Measurements from ENCODE around the gene FSTL4. TPM values are rescaled to one million over a fixed set of nuclear protein-coding genes. Genes with fewer than 3 reads are reported as not detected.

Gene FSTL4
- total RNA-seq, 2 donors from 2014 or later: 0.32 to 0.89 TPM

GRCh38 chr5:133467335-133467779, 145.0 kb downstream of the FSTL4 start:
- Histone ChIP-seq H3K36me3 (no peaks in the 10 kb centered on the region), H3K4me3 (no peak overlapping the region), H3K27ac (no peak overlapping the region), H3K9me3 (no peaks in the 10 kb centered on the region), H3K27me3 (no peaks in the 10 kb centered on the region), H3K9ac (ENCODE audit: low read depth in 2 of 2, low read length in 2 of 2) (no peak overlapping the region), H3K4me1 (no peaks in the 10 kb centered on the region)
- intact Hi-C loops (cut with DNase I): no loop called here
- no peak for DNase-seq
- no peak for TF ChIP-seq CTCF (IDR thresholded peaks at IDR 0.05)

GRCh38 chr5:133466556-133467334, 145.6 kb downstream of the FSTL4 start:
- TF ChIP-seq CTCF (IDR thresholded peaks at IDR 0.05): no peak
- H3K27ac ChIP-seq: no peak overlapping the region
- no peak for DNase-seq

DNA sequence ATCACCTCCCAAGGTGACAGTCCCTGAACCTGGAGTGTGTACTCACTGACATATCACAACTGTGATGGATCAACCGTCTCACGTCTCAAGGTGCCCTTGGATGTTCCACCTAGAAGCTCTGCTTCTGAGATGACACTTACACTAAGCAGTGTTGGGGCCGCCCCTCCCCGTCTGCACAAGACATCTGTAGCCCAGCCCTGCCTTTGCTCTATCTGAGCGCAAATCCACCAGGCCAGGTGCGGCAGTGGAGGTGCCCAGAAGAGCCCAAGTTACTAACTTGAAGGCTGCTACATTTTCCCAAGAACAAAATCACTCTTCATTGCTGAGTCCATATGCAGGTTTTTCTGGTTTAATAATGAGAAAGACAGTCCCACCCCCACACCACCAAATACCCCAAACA, 148.3 kb downstream of the FSTL4 start:
- Histone ChIP-seq H3K4me3 (no peak overlapping the region), H3K27me3 (no peaks in the 10 kb centered on the region), H3K4me1 (no peaks in the 10 kb centered on the region), H3K36me3 (no peaks in the 10 kb centered on the region), H3K9ac (ENCODE audit: low read depth in 2 of 2, low read length in 2 of 2) (no peak overlapping the region), H3K9me3 (no peaks in the 10 kb centered on the region), H3K27ac (no peak overlapping the region)
- no peak for DNase-seq
- TF ChIP-seq CTCF (IDR thresholded peaks at IDR 0.05): no peak
- intact Hi-C loops (cut with DNase I): no loop called here

More at GRCh38 chr5:133466556-133467334, 145.6 kb downstream of the FSTL4 start:
- Histone ChIP-seq H3K4me3 (no peak overlapping the region), H3K9me3 (no peaks in the 10 kb centered on the region), H3K4me1 (no peaks in the 10 kb centered on the region), H3K9ac (ENCODE audit: low read depth in 2 of 2, low read length in 2 of 2) (no peak overlapping the region), H3K27me3 (no peaks in the 10 kb centered on the region), H3K36me3 (no peaks in the 10 kb centered on the region)
- intact Hi-C loops (cut with DNase I): no loop called here

- intact Hi-C loops (cut with DNase I): no loop called here
- Histone ChIP-seq H3K27me3 (no peaks in the 10 kb centered on the region), H3K4me1 (no peaks in the 10 kb centered on the region), H3K27ac (no peak overlapping the region), H3K36me3 (no peaks in the 10 kb centered on the region), H3K9me3 (no peaks in the 10 kb centered on the region), H3K9ac (ENCODE audit: low read depth in 2 of 2, low read length in 2 of 2) (no peak overlapping the region), H3K4me3 (no peak overlapping the region)
- no peak for DNase-seq
- TF ChIP-seq CTCF (IDR thresholded peaks at IDR 0.05): no peak
Measured at GRCh38 chr5:133461796-133462516, 150.4 kb downstream of the FSTL4 start.

- H3K36me3 ChIP-seq: no peaks in the 10 kb centered on the region
- DNase-seq: no peak
- intact Hi-C loops (cut with DNase I): no loop called here
- H3K4me3 ChIP-seq: no peak overlapping the region
- no peaks in the 10 kb centered on the region for H3K9me3 ChIP-seq
- H3K9ac ChIP-seq (ENCODE audit: low read depth in 2 of 2, low read length in 2 of 2): no peak overlapping the region
- no peak overlapping the region for H3K27ac ChIP-seq
- H3K4me1 ChIP-seq: no peaks in the 10 kb centered on the region
- TF ChIP-seq CTCF (IDR thresholded peaks at IDR 0.05): peak; percentile 51
- H3K27me3 ChIP-seq: no peaks in the 10 kb centered on the region
Measured at GRCh38 chr5:133460172-133460758, 152.1 kb downstream of the FSTL4 start.

Data from colonic mucosa (tissue), 4 donors.